ENCODE results near the gene FADS6. TPM values are rescaled to one million over a fixed set of nuclear protein-coding genes. Genes with fewer than 3 reads are reported as not detected.

Gene FADS6
- total RNA-seq, 1 donor from 2014 or later, result not detected

GRCh38 chr17:74831444-74832146, 61.8 kb downstream of the FADS6 start:
- no peak for DNase-seq (ENCODE audit: low read depth)

- DNase-seq (ENCODE audit: low read depth), result no peak
Measured at GRCh38 chr17:74830861-74831260, 62.6 kb downstream of the FADS6 start.

GRCh38 chr17:74827800-74828199, 65.6 kb downstream of the FADS6 start:
- DNase-seq (ENCODE audit: low read depth), result no peak

Other genes with a start within 250 kb of the FADS6 start
- gene CD300LF, start 180.7 kb downstream of the FADS6 start, total RNA-seq, result not detected in 2 replicates
- 0.20 and 0.52 TPM in 2 replicates for gene RAB37, start 156.4 kb downstream of the FADS6 start, total RNA-seq
- gene NHERF1, start 145.0 kb downstream of the FADS6 start, total RNA-seq, result 28.6 and 61.1 TPM in 2 replicates
- gene NAT9, start 117.3 kb downstream of the FADS6 start, total RNA-seq, result 29.2 and 29.3 TPM in 2 replicates
- 0.10 TPM in 1 of 2 replicates, not detected in the other for gene GRIN2C, start 33.7 kb downstream of the FADS6 start, total RNA-seq
- 30.6 and 31.3 TPM in 2 replicates for gene FDXR, start 20.6 kb downstream of the FADS6 start, total RNA-seq
- gene USH1G, start 29.6 kb upstream of the FADS6 start, total RNA-seq, result not detected in 2 replicates
- gene OTOP2, start 30.6 kb upstream of the FADS6 start, total RNA-seq, result not detected in 2 replicates
- gene OTOP3, start 42.3 kb upstream of the FADS6 start, total RNA-seq, result not detected in 2 replicates
- 3.9 and 6.9 TPM in 2 replicates for gene HID1, start 79.1 kb upstream of the FADS6 start, total RNA-seq
- gene CDR2L, start 94.0 kb upstream of the FADS6 start, total RNA-seq, result 36.8 and 69.2 TPM in 2 replicates
- gene MRPL58, start 119.0 kb upstream of the FADS6 start, total RNA-seq, result 19.9 and 40.8 TPM in 2 replicates
- gene ATP5PD, start 153.3 kb upstream of the FADS6 start, total RNA-seq, result 266 and 415 TPM in 2 replicates
- gene KCTD2, start 153.6 kb upstream of the FADS6 start, total RNA-seq, result 13.4 and 29.6 TPM in 2 replicates
- 35.6 and 165 TPM in 2 replicates for gene SLC16A5, start 194.3 kb upstream of the FADS6 start, total RNA-seq
- gene ARMC7, start 216.3 kb upstream of the FADS6 start, total RNA-seq, result 1.2 and 14.2 TPM in 2 replicates
- 22.9 and 77.3 TPM in 2 replicates for gene NT5C, start 238.1 kb upstream of the FADS6 start, total RNA-seq